IMR-90 (cell line): ENCODE results near the gene CTNND2. TPM values are rescaled to one million over a fixed set of nuclear protein-coding genes. Genes with fewer than 3 reads are reported as not detected.

Experiments used
- ATAC-seq: fragments of 200-7000 bp; cut with Tn5 transposase; 2 replicates; pipeline ENCODE4 v1.9.1; 2020; ENCODE audit warnings: low read depth, mild to moderate bottlenecking, moderate library complexity
- BruUV-seq: library from RNA; stranded (reverse); fragments of 400-500 nt; replicated peaks from 2 replicates; lab custom pipeline; 2021; lab: Mats Ljungman, UMichigan
- CTCF ChIA-PET: fragments of 300-600 bp; formaldehyde crosslinking; extraction: SDS; loops from one replicate; lab custom pipeline; 2021; ENCODE audit warnings: antibody characterized with exemption; lab: Yijun Ruan, JAX
- POLR2A ChIA-PET: fragments of 300-600 bp; sonication (Branson Sonifier 250); formaldehyde crosslinking; loops from one replicate; lab custom pipeline; 2022; ENCODE audit warnings: antibody characterized with exemption; ENCODE audit not compliant: unreplicated experiment; lab: Charles Lee
- DNase-seq: peaks from one replicate; pipeline ENCODE4 v3.0.0; 2013
- H2AFZ ChIP-seq: replicated peaks from 2 replicates; pipeline ENCODE3; 2013; ENCODE audit warnings: low read length, mild to moderate bottlenecking; ENCODE audit not compliant: poor library complexity
- H2AK5ac ChIP-seq: 2 replicates; pipeline ENCODE4 v1.6.1; 2013; ENCODE audit warnings: low read depth, low read length, inconsistent platforms
- H2AK9ac ChIP-seq: replicated peaks from 2 replicates; pipeline ENCODE3; 2013; ENCODE audit warnings: mild to moderate bottlenecking, low read depth, low read length, moderate library complexity; ENCODE audit not compliant: poor library complexity
- H2BK120ac ChIP-seq: 2 replicates; pipeline ENCODE4 v1.6.1; 2013; ENCODE audit warnings: low read depth, low read length, inconsistent platforms
- H2BK15ac ChIP-seq: 3 replicates; pipeline ENCODE4 v1.6.1; 2013; ENCODE audit warnings: low read depth, low read length, inconsistent platforms
- H2BK20ac ChIP-seq: 2 replicates; pipeline ENCODE4 v1.6.1; 2013; ENCODE audit warnings: low read depth, mild to moderate bottlenecking, inconsistent platforms, low read length, moderate library complexity
- H2BK5ac ChIP-seq: 2 replicates; pipeline ENCODE4 v1.6.1; 2013; ENCODE audit warnings: mild to moderate bottlenecking, low read depth, low read length, inconsistent platforms; ENCODE audit not compliant: poor library complexity, severe bottlenecking
- H3K14ac ChIP-seq: replicated peaks from 2 replicates; pipeline ENCODE4 v1.6.1; 2013; ENCODE audit warnings: low read depth, low read length, inconsistent platforms
- H3K18ac ChIP-seq: 2 replicates; pipeline ENCODE4 v1.6.1; 2013; ENCODE audit warnings: low read depth, low read length, control low read depth
- H3K23ac ChIP-seq: 2 replicates; pipeline ENCODE4 v1.6.1; 2013; ENCODE audit warnings: low read depth, low read length, inconsistent platforms
- H3K27ac ChIP-seq: 2 replicates; pipeline ENCODE4 v1.5.1; 2013; ENCODE audit warnings: mild to moderate bottlenecking, control low read depth, low read length; ENCODE audit not compliant: insufficient read depth
- H3K27me3 ChIP-seq: 2 replicates; pipeline ENCODE4 v1.6.1; 2013; ENCODE audit warnings: low read length; ENCODE audit not compliant: control insufficient read depth, insufficient read depth
- H3K36me3 ChIP-seq: 2 replicates; pipeline ENCODE4 v1.6.1; 2013; ENCODE audit warnings: low read length, mixed read lengths; ENCODE audit not compliant: control insufficient read depth, insufficient read depth
- H3K4ac ChIP-seq: 2 replicates; pipeline ENCODE4 v1.6.1; 2013; ENCODE audit warnings: low read depth, low read length, inconsistent platforms
- H3K4me1 ChIP-seq: 2 replicates; pipeline ENCODE4 v1.6.1; 2013; ENCODE audit warnings: low read length, mixed read lengths; ENCODE audit not compliant: control insufficient read depth, insufficient read depth
- H3K4me2 ChIP-seq: 2 replicates; pipeline ENCODE4 v1.6.1; 2013; ENCODE audit warnings: low read depth, mild to moderate bottlenecking, control low read depth, low read length, moderate library complexity
- H3K4me3 ChIP-seq: 2 replicates; pipeline ENCODE4 v1.5.1; 2013; ENCODE audit warnings: low read depth, mild to moderate bottlenecking, control low read depth, low read length, moderate library complexity; ENCODE audit not compliant: insufficient read depth
- H3K56ac ChIP-seq: 2 replicates; pipeline ENCODE4 v1.6.1; 2013; ENCODE audit warnings: low read length, inconsistent platforms; ENCODE audit not compliant: insufficient read depth; ENCODE audit errors: extremely low read depth
- H3K79me1 ChIP-seq, 2 experiments: 2 replicates each; pipeline ENCODE4 v1.6.1; 2013; ENCODE audit warnings: low read length in 2 of 2, inconsistent platforms in 1 of 2, low read depth in 1 of 2
- H3K9ac ChIP-seq: 2 replicates; pipeline ENCODE4 v1.6.1; 2013; ENCODE audit warnings: low read depth, low read length, control low read depth
- H3K9me1 ChIP-seq: 2 replicates; pipeline ENCODE4 v1.6.1; 2013; ENCODE audit warnings: low read length, inconsistent platforms; ENCODE audit not compliant: insufficient read depth
- H3K9me3 ChIP-seq: 2 replicates; pipeline ENCODE4 v1.6.1; 2013; ENCODE audit warnings: low read length; ENCODE audit not compliant: control insufficient read depth, insufficient read depth
- H4K20me1 ChIP-seq: 2 replicates; pipeline ENCODE4 v1.6.1; 2013; ENCODE audit warnings: low read length, inconsistent platforms; ENCODE audit not compliant: insufficient read depth
- H4K5ac ChIP-seq: 2 replicates; pipeline ENCODE4 v1.6.1; 2013; ENCODE audit warnings: mild to moderate bottlenecking, low read depth, low read length, control low read depth
- H4K8ac ChIP-seq, 2 experiments: 2 replicates each; pipeline ENCODE4 v1.6.1; 2013; ENCODE audit warnings: low read depth in 2 of 2, low read length in 2 of 2, control low read depth in 1 of 2, inconsistent platforms in 1 of 2
- H4K91ac ChIP-seq: 2 replicates; pipeline ENCODE4 v1.6.1; 2013; ENCODE audit warnings: low read depth, low read length, inconsistent platforms; ENCODE audit not compliant: insufficient read depth
- BHLHE40 ChIP-seq: fragments of 150-350 bp; IDR thresholded peaks from 2 replicates; pipeline ENCODE4 v1.6.1; 2016; ENCODE audit warnings: mild to moderate bottlenecking, low read depth, low read length
- CEBPB ChIP-seq: IDR thresholded peaks from 2 replicates; pipeline ENCODE4 v1.6.1; 2012; ENCODE audit warnings: low read depth, low read length, improper control_type of control experiment
- CHD1 ChIP-seq: IDR thresholded peaks from 2 replicates; pipeline ENCODE4 v1.6.1; 2012; ENCODE audit warnings: low read depth, low read length, improper control_type of control experiment
- FOS ChIP-seq: fragments of 150-350 bp; IDR thresholded peaks from 2 replicates; pipeline ENCODE4 v1.6.1; 2016; ENCODE audit warnings: low read depth, low read length
- MAFK ChIP-seq: IDR thresholded peaks from 2 replicates; pipeline ENCODE4 v1.6.1; 2012; ENCODE audit warnings: low read depth, low read length, improper control_type of control experiment
- MAZ ChIP-seq: IDR thresholded peaks from 2 replicates; pipeline ENCODE4 v1.6.1; 2012; ENCODE audit warnings: low read depth, mild to moderate bottlenecking, low read length, improper control_type of control experiment, moderate library complexity, borderline replicate concordance
- MXI1 ChIP-seq: IDR thresholded peaks from 2 replicates; pipeline ENCODE4 v1.6.1; 2012; ENCODE audit warnings: low read depth, mild to moderate bottlenecking, low read length, moderate library complexity, borderline replicate concordance
- NFE2L2 ChIP-seq: fragments of 150-350 bp; IDR thresholded peaks from 2 replicates; pipeline ENCODE4 v1.6.1; 2016; ENCODE audit warnings: low read depth, mild to moderate bottlenecking, low read length
- POLR2A ChIP-seq: IDR thresholded peaks from 2 replicates; pipeline ENCODE4 v1.6.1; 2012; ENCODE audit warnings: mild to moderate bottlenecking, low read depth, low read length
- RAD21 ChIP-seq: IDR thresholded peaks from 2 replicates; pipeline ENCODE4 v1.6.1; 2012; ENCODE audit warnings: low read length, improper control_type of control experiment
- RCOR1 ChIP-seq: IDR thresholded peaks from 2 replicates; pipeline ENCODE4 v1.6.1; 2012; ENCODE audit warnings: mild to moderate bottlenecking, low read length, improper control_type of control experiment; ENCODE audit not compliant: insufficient replicate concordance
- RFX5 ChIP-seq: IDR thresholded peaks from 2 replicates; pipeline ENCODE4 v1.8.0; 2012; ENCODE audit warnings: low read depth, mild to moderate bottlenecking, low read length, moderate library complexity
- SMC3 ChIP-seq: fragments of 150-350 bp; IDR thresholded peaks from 2 replicates; pipeline ENCODE4 v1.6.1; 2016; ENCODE audit warnings: low read depth, mild to moderate bottlenecking, antibody characterized with exemption, low read length, moderate library complexity
- WGBS, 2 experiments: methylation state at CpG; one replicate each; pipeline versions ENCODE4 v1.1.5 to v1.1.7; 2013; ENCODE audit warnings: missing lambda C conversion rate in 2 of 2; ENCODE audit not compliant: insufficient read length in 1 of 2; ENCODE audit errors: extremely low coverage in 2 of 2; 5-methylcytosine and 5-hydroxymethylcytosine counted together
- dilution Hi-C: fragments of 300-500 bp; cut with HindIII; formaldehyde crosslinking; loops from one replicate; pipeline ENCODE4 v1.14.3; 2018; ENCODE audit warnings: low sequenced_read_pairs; ENCODE audit not compliant: unreplicated experiment
- in situ Hi-C: fragments of 300-500 bp; cut with MboI; formaldehyde crosslinking; loops from 3 replicates; pipeline ENCODE4 v1.14.3; 2019; ENCODE audit warnings: low sequenced_read_pairs, inconsistent platforms, mixed read lengths
- intact Hi-C: fragments of 100-400 bp; cut with micrococcal nuclease; formaldehyde crosslinking; loops from 2 replicates; pipeline ENCODE4 v1.10.0; 2022
- polyA plus RNA-seq, 3 experiments: library from polyadenylated mRNA; depleted of rRNA; stranded (reverse); fragments of >200 nt; gene quantifications; 2 replicates each; pipeline ENCODE4 v1.2.3, GENCODE V29; 2012; ENCODE audit warnings: low replicate concordance in 1 of 3
- total RNA-seq: library from RNA; depleted of rRNA; stranded (reverse); fragments of >200 nt; gene quantifications from 2 replicates; pipeline ENCODE4 v1.2.3, GENCODE V29; 2012
- TF ChIP-seq, protein P1 (sequence below): conservative IDR thresholded peaks from 2 replicates; pipeline ENCODE4 v1.5.1; 2012; ENCODE audit warnings: mild to moderate bottlenecking, low read depth, low read length, improper control_type of control experiment
- TF ChIP-seq, protein P2 (sequence below): fragments of 150-350 bp; IDR thresholded peaks from 2 replicates; pipeline ENCODE4 v1.6.1; 2016; ENCODE audit warnings: low read depth, mild to moderate bottlenecking, low read length, moderate library complexity, borderline replicate concordance
- TF ChIP-seq, protein P3 (sequence below): fragments of 150-350 bp; IDR thresholded peaks from 2 replicates; pipeline ENCODE4 v1.6.1; 2017; ENCODE audit warnings: mild to moderate bottlenecking, antibody characterized with exemption, low read length, low read depth

CTNND2 gene
- total and polyA plus RNA-seq, 2 of the 4 experiments (the other 2 are of a cell fraction): not detected

DNA sequence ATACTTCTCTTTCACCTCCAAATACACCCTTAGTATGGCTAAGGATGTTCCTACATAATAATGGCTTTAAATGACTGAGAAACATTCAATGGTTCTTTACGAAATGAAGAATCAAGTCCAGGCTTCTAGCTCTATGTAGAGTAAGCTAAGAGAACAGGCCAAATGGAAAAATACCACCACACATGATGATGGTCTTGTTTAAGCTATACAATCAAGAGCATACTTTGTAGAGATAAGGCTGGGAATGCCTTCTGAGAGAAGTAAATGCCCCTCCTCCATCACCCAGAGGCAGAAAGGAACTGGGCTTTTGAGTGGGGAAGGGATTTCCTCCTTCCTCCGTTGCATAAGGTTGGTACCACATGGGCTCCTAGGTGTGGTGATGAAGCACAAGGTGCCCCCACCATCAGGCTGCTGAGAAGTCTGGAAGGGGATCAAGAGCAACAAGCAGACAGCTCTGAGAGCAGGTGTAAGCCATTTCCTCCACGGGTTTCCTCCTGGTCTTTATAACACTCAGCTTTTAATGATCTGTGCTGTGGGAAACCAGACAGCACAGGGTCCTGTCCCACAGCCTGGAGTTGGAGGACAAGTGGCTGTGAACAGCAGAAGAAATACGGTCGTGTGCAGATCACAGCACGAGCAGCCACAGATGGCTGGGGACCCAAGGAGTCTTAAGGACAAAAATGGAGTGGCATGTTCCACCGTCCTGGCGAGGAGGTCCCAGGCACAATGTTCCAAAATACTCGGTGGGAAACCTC is 396.9 kb downstream of the CTNND2 start:
- ChIA-PET CTCF (no interaction called here), POLR2A (no interaction called here)
- Histone ChIP-seq H3K36me3 (no peaks in the 10 kb centered on the region), H3K27ac (no peak overlapping the region), H3K9me3 (peaks cover 13% of the 10 kb centered on the region; the same call in 1 of the 2 replicates), H2BK120ac (no peak overlapping the region), H3K14ac (no peak overlapping the region), H3K4me2 (no peak overlapping the region), H2BK15ac (no peak overlapping the region), H3K4ac (no peak overlapping the region), H3K4me3 (no peak overlapping the region), H2BK5ac (no peak overlapping the region), H3K4me1 (no peaks in the 10 kb centered on the region), H3K27me3 (no peaks in the 10 kb centered on the region), H3K23ac (no peak overlapping the region), H4K20me1 (no peaks in the 10 kb centered on the region), H3K18ac (no peak overlapping the region), H4K8ac (no peak overlapping the region), H2AK9ac (no peak overlapping the region), H3K9ac (no peak overlapping the region), H4K5ac (no peak overlapping the region), H2BK20ac (no peak overlapping the region), H2AFZ (no peak overlapping the region), H3K56ac (no peak overlapping the region), H3K9me1 (no peaks in the 10 kb centered on the region), H2AK5ac (no peak overlapping the region), H3K79me1 (no peaks in the 10 kb centered on the region), H4K91ac (no peak overlapping the region)
- dilution Hi-C loops (no loop called here), in situ Hi-C loops (no loop called here), intact Hi-C loops (no loop called here)
- no TSS peak for BruUV-seq
- 27% methylated on average over 6 of the region's 9 CpGs; no CpG with 5 or more reads in 1 of the 2 experiments for WGBS, 2 experiments
- ATAC-seq (no peak), DNase-seq (no peak)
- TF ChIP-seq CHD1: no peak
- TF ChIP-seq, protein P1, sequence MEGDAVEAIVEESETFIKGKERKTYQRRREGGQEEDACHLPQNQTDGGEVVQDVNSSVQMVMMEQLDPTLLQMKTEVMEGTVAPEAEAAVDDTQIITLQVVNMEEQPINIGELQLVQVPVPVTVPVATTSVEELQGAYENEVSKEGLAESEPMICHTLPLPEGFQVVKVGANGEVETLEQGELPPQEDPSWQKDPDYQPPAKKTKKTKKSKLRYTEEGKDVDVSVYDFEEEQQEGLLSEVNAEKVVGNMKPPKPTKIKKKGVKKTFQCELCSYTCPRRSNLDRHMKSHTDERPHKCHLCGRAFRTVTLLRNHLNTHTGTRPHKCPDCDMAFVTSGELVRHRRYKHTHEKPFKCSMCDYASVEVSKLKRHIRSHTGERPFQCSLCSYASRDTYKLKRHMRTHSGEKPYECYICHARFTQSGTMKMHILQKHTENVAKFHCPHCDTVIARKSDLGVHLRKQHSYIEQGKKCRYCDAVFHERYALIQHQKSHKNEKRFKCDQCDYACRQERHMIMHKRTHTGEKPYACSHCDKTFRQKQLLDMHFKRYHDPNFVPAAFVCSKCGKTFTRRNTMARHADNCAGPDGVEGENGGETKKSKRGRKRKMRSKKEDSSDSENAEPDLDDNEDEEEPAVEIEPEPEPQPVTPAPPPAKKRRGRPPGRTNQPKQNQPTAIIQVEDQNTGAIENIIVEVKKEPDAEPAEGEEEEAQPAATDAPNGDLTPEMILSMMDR: no peak
- no peak for TF ChIP-seq CEBPB
- TF ChIP-seq, protein P2, sequence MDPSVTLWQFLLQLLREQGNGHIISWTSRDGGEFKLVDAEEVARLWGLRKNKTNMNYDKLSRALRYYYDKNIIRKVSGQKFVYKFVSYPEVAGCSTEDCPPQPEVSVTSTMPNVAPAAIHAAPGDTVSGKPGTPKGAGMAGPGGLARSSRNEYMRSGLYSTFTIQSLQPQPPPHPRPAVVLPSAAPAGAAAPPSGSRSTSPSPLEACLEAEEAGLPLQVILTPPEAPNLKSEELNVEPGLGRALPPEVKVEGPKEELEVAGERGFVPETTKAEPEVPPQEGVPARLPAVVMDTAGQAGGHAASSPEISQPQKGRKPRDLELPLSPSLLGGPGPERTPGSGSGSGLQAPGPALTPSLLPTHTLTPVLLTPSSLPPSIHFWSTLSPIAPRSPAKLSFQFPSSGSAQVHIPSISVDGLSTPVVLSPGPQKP: no peak
- TF ChIP-seq MAFK: no peak
- TF ChIP-seq BHLHE40: no peak
- TF ChIP-seq RFX5: no peak
- TF ChIP-seq SMC3: no peak
- TF ChIP-seq, protein P3, sequence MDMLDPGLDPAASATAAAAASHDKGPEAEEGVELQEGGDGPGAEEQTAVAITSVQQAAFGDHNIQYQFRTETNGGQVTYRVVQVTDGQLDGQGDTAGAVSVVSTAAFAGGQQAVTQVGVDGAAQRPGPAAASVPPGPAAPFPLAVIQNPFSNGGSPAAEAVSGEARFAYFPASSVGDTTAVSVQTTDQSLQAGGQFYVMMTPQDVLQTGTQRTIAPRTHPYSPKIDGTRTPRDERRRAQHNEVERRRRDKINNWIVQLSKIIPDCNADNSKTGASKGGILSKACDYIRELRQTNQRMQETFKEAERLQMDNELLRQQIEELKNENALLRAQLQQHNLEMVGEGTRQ: no peak
- TF ChIP-seq RCOR1: no peak
- no peak for TF ChIP-seq POLR2A
- TF ChIP-seq NFE2L2: no peak
- TF ChIP-seq MAZ: no peak
- no peak for TF ChIP-seq RAD21
- no peak for TF ChIP-seq MXI1
- TF ChIP-seq FOS: no peak
